ENCODE results near the gene SOX5.

The SOX5 gene

DNA sequence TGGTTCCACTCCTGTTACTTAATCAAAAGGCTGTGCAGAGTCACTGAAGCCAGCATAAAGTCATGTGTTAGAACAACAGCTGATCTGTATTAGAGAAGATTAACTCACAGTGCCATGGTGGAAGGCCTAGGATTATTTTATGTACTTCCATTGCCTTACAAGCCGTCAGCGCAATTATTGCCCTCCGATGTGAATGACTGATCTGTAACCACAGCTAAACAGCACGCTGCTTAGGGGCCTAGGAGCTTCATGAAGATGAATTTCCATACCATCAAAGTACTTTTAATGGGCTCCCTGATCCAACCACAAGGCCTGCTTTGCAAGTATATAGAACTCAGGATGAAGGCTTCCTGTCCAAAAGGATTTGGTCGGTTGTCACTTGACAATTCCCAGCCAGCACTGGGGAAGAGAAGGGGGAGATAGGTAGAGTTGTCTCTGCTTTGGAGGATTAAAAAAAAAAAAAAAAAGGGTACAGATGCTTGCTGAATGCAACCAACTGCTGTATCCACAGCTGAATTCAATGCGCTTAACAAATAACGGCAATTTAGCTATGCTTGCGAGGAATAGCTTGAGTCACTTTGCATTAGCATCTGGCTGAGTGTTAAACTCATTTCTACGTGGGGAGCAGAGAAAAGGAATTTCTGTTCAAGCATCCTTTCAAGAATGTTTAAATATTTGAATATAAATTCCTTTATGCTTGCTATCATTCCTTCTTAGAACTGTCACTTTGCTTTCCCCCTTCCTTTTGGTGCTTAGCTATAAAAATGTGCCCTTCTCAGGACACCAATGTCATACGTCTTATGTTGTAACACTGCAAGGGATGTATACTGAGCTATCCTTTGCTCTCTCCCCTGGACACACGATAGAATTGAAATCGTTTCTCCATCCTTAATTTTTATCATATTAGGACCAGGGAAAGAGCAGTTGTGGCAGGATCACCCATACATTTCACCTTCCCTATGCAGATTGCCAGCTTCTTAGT lies 387.8 kb downstream of the SOX5 start:
- H3K4me3 ChIP-seq (ENCODE audit: low read depth, low read length) = no peak overlapping the region
- TF ChIP-seq, protein P1, sequence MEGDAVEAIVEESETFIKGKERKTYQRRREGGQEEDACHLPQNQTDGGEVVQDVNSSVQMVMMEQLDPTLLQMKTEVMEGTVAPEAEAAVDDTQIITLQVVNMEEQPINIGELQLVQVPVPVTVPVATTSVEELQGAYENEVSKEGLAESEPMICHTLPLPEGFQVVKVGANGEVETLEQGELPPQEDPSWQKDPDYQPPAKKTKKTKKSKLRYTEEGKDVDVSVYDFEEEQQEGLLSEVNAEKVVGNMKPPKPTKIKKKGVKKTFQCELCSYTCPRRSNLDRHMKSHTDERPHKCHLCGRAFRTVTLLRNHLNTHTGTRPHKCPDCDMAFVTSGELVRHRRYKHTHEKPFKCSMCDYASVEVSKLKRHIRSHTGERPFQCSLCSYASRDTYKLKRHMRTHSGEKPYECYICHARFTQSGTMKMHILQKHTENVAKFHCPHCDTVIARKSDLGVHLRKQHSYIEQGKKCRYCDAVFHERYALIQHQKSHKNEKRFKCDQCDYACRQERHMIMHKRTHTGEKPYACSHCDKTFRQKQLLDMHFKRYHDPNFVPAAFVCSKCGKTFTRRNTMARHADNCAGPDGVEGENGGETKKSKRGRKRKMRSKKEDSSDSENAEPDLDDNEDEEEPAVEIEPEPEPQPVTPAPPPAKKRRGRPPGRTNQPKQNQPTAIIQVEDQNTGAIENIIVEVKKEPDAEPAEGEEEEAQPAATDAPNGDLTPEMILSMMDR (IDR thresholded peaks at IDR 0.05; ENCODE audit: low read depth, low read length) = no peak
- TF ChIP-seq, protein P2, sequence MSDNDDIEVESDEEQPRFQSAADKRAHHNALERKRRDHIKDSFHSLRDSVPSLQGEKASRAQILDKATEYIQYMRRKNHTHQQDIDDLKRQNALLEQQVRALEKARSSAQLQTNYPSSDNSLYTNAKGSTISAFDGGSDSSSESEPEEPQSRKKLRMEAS (IDR thresholded peaks at IDR 0.05; ENCODE audit: low read depth, low read length) = no peak
- no peak for TF ChIP-seq POLR2A (IDR thresholded peaks at IDR 0.05; ENCODE audit: extremely low read depth, insufficient read length)
- TF ChIP-seq MYC (IDR thresholded peaks at IDR 0.05; ENCODE audit: low read depth, low read length) = no peak
- no peak for DNase-seq (ENCODE audit: low read depth)

DNA sequence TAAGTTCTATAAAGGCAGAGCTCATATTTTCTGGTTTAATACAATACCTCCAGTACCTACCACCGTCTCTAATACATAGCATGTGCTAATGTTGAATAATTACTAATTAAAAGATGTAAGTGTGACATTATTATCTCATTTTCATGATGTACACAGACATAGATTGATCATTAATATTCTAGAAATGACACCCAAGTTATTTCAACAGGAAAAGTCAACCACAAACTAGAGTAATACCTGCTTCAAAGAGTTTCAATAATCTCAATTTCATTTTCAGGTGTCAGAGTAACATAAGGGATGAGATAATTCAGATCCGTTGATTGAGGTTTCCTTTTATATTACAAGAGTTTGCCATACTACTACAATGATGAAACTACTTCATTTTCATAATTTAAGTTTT lies 388.9 kb downstream of the SOX5 start:
- TF ChIP-seq, protein P1 (IDR thresholded peaks at IDR 0.05; ENCODE audit: low read depth, low read length) = no peak
- no peak for TF ChIP-seq POLR2A (IDR thresholded peaks at IDR 0.05; ENCODE audit: extremely low read depth, insufficient read length)
- TF ChIP-seq, protein P2 (IDR thresholded peaks at IDR 0.05; ENCODE audit: low read depth, low read length) = no peak
- no peak for TF ChIP-seq MYC (IDR thresholded peaks at IDR 0.05; ENCODE audit: low read depth, low read length)
- DNase-seq (ENCODE audit: low read depth) = no peak
- H3K4me3 ChIP-seq (ENCODE audit: low read depth, low read length) = no peak overlapping the region

- H3K4me3 ChIP-seq (ENCODE audit: low read depth, low read length) = no peak overlapping the region
- no peak for DNase-seq (ENCODE audit: low read depth)
- TF ChIP-seq POLR2A (IDR thresholded peaks at IDR 0.05; ENCODE audit: extremely low read depth, insufficient read length) (no peak), MYC (IDR thresholded peaks at IDR 0.05; ENCODE audit: low read depth, low read length) (no peak)
- TF ChIP-seq, protein P2 (IDR thresholded peaks at IDR 0.05; ENCODE audit: low read depth, low read length) = no peak
- TF ChIP-seq, protein P1 (IDR thresholded peaks at IDR 0.05; ENCODE audit: low read depth, low read length) = no peak
These were observed 390.2 kb downstream of the SOX5 start for GRCh38 chr12:23559268-23559753.

GRCh38 chr12:23556661-23557060 lies 392.8 kb downstream of the SOX5 start:
- H3K4me3 ChIP-seq (ENCODE audit: low read depth, low read length) = no peak overlapping the region
- TF ChIP-seq POLR2A (IDR thresholded peaks at IDR 0.05; ENCODE audit: extremely low read depth, insufficient read length) (no peak), MYC (IDR thresholded peaks at IDR 0.05; ENCODE audit: low read depth, low read length) (no peak)
- TF ChIP-seq, protein P2 (IDR thresholded peaks at IDR 0.05; ENCODE audit: low read depth, low read length) = no peak
- TF ChIP-seq, protein P1 (IDR thresholded peaks at IDR 0.05; ENCODE audit: low read depth, low read length) = no peak
- DNase-seq (ENCODE audit: low read depth) = no peak

DNA sequence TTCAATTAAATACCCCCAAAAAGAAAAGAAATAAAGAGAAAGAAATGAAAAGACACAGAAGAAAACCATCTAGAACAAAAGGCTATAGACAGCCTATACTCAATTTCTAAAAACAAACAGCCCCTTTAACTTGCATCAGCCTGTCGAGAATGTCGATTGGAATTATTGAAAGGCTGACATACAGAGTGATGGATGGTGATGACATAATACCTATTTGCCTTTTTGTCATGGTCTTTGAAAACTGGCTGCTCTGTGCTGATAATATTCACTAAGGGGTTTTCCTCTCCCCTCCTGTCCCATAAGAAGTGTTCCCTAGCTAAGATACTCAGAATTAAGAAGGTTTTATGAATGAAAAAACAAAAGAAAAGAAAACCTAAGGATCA lies 393.7 kb downstream of the SOX5 start:
- H3K4me3 ChIP-seq (ENCODE audit: low read depth, low read length) = no peak overlapping the region
- no peak for DNase-seq (ENCODE audit: low read depth)
- TF ChIP-seq, protein P2 (IDR thresholded peaks at IDR 0.05; ENCODE audit: low read depth, low read length) = no peak
- no peak for TF ChIP-seq POLR2A (IDR thresholded peaks at IDR 0.05; ENCODE audit: extremely low read depth, insufficient read length)

Measured in NB4 (cell line).